HFF-Myc (cell line): ENCODE data around the gene PRM2.

ENCODE experiments used
- DNase-seq: peaks from one replicate; pipeline ENCODE4 v3.0.0-alpha.2; 2011; ENCODE audit warnings: low read depth; ENCODE audit errors: extremely low read depth
- H3K4me3 ChIP-seq: replicated peaks from 2 replicates; pipeline ENCODE4 v1.5.1; 2011; ENCODE audit warnings: low read depth, mild to moderate bottlenecking, control low read depth, low read length
- TF ChIP-seq, protein P1 (sequence below): IDR thresholded peaks from 2 replicates; pipeline ENCODE4 v1.5.1; 2012; ENCODE audit warnings: mild to moderate bottlenecking, low read depth, low read length, control low read depth; ENCODE audit errors: missing control alignments

The PRM2 gene

GRCh38 chr16:11306997-11307638, 30.8 kb upstream of the PRM2 start:
- no peak for DNase-seq
- no peak overlapping the region for H3K4me3 ChIP-seq
- TF ChIP-seq, protein P1, sequence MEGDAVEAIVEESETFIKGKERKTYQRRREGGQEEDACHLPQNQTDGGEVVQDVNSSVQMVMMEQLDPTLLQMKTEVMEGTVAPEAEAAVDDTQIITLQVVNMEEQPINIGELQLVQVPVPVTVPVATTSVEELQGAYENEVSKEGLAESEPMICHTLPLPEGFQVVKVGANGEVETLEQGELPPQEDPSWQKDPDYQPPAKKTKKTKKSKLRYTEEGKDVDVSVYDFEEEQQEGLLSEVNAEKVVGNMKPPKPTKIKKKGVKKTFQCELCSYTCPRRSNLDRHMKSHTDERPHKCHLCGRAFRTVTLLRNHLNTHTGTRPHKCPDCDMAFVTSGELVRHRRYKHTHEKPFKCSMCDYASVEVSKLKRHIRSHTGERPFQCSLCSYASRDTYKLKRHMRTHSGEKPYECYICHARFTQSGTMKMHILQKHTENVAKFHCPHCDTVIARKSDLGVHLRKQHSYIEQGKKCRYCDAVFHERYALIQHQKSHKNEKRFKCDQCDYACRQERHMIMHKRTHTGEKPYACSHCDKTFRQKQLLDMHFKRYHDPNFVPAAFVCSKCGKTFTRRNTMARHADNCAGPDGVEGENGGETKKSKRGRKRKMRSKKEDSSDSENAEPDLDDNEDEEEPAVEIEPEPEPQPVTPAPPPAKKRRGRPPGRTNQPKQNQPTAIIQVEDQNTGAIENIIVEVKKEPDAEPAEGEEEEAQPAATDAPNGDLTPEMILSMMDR = no peak

GRCh38 chr16:11306381-11306780, 30.1 kb upstream of the PRM2 start:
- TF ChIP-seq, protein P1 = no peak
- no peak overlapping the region for H3K4me3 ChIP-seq
- no peak for DNase-seq

DNA sequence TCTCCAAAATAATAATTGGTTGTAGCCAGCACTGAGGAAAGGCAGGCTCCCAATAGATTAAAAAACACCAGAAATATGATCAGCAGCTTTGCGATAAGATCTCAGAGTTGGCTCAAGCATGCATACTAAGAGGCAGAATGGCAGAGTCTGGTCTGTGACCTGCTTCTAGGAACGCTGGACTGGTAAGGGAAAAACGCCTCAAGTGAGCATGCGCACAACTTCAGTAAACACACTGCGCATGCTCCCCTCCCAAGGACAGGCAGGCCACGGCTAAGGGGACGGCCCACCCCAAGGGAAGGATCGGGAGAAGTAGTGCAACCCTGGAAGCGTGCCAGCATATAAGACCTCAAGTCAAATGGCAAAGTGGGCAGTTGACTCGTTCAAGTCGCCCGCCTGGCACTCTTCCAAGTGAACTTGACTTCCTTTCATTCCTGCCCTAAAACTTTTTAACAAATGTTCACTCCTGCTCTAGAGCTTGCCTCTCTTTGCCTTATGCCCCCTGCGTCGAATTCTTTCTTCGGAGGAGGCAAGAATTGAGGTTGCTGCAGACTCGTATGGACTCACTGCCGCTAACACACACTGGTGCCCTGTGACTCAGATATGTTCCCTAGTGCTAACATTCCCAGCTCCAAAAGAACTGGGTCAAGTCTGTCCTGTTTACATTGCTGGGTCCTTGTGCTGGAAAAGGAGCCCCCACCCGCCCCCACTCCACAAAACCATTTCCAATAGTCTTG, 27.3 kb upstream of the PRM2 start:
- DNase-seq = no peak
- TF ChIP-seq, protein P1 = no peak
- no peak overlapping the region for H3K4me3 ChIP-seq

DNA sequence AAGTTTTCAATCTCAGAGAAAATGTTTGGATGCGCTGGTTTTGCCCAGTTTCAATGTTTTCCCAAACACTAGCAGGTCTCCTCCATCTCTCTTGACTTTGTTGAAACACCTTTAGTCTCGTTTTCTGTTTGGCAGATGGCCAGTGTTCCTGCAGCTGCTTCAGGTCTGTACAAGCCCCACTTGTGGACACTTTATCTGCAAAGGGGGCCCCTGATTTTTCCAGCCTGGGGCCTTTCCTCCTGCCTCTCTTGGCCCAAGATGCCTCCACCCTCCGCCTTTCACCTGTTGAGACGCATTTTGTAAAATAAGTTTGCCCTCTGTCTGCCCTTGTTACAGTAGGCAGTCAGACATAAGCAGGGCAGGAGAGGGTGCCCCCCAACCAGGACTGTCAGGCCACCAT, 26.7 kb upstream of the PRM2 start:
- no peak overlapping the region for H3K4me3 ChIP-seq
- TF ChIP-seq, protein P1 = no peak
- DNase-seq = no peak

DNA sequence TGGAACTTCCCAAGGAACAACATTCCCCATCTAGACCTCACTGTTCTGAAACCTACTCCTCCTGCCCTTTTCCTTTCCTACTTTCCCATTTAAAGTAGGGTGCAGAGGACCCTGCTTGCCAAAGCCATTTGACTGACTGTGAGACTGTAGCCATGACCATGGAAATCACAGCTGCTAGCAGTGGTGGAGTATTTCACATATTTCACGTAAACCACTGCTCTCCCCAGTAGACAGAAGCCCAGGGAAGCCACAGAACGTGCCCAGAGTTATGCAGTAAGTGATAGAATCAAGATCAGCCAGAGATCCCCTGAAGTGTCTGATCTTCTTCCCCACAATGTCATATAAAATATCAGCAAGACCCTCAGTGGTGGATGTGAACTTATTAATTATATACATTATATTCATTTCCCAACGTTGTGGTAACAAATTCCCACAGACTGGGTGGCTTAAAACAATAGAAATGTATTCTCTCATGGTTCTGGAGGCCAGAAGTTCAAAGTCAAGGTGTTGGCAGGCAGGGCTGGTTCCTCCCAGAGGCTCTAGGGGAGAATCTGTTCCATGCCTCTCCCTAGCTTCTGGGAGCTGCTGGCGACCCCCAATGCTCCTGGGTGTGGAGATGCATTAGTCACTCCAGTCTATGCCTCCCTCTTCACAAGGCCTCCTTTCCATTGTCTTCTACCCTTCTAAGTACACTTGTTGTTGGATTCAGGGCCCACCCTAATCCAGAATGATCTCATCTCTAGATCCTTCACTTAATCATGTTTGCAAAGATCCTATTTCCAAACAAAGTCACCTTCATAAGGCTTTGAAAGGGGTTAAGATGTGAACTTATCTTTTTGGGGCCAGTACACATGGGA, 25.6 kb upstream of the PRM2 start:
- DNase-seq = no peak
- H3K4me3 ChIP-seq = no peak overlapping the region
- TF ChIP-seq, protein P1 = no peak

GRCh38 chr16:11300560-11300892, 24.2 kb upstream of the PRM2 start:
- TF ChIP-seq, protein P1 = no peak
- H3K4me3 ChIP-seq = no peak overlapping the region

More at GRCh38 chr16:11300560-11300892, 24.2 kb upstream of the PRM2 start:
- DNase-seq = no peak
